Measurements from ENCODE around the gene CADPS. TPM values are rescaled to one million over a fixed set of nuclear protein-coding genes. Genes with fewer than 3 reads are reported as not detected.

Gene CADPS
- total and polyA plus RNA-seq, 2 of the 4 experiments (the other 2 are of a cell fraction): not detected

GRCh38 chr3:62647711-62648110 is 227.5 kb downstream of the CADPS start:
- Histone ChIP-seq H2AK9ac (replicated peaks; ENCODE audit: low read depth, low read length, poor library complexity) (no peak overlapping the region), H4K5ac (ENCODE audit: low read depth, low read length) (no peak overlapping the region), H2BK15ac (ENCODE audit: low read depth, low read length) (no peak overlapping the region), H3K36me3 (ENCODE audit: control insufficient read depth, insufficient read depth, low read length) (no peaks in the 10 kb centered on the region), H3K4me3 (ENCODE audit: insufficient read depth, low read depth, low read length) (no peak overlapping the region), H2BK5ac (ENCODE audit: low read depth, low read length, poor library complexity, severe bottlenecking) (no peak overlapping the region), H3K9me1 (ENCODE audit: insufficient read depth, low read length) (no peaks in the 10 kb centered on the region), H2AFZ (replicated peaks; ENCODE audit: low read length, poor library complexity) (no peak overlapping the region), H3K9me3 (ENCODE audit: control insufficient read depth, insufficient read depth, low read length) (no peaks in the 10 kb centered on the region), H3K56ac (ENCODE audit: extremely low read depth, insufficient read depth, low read length) (no peak overlapping the region), H4K8ac (ENCODE audit: low read depth in 2 of 2, low read length in 2 of 2) (no peak overlapping the region), H3K27ac (ENCODE audit: insufficient read depth, low read length) (no peak overlapping the region), H4K20me1 (ENCODE audit: insufficient read depth, low read length) (no peaks in the 10 kb centered on the region), H3K14ac (replicated peaks; ENCODE audit: low read depth, low read length) (no peak overlapping the region), H4K91ac (ENCODE audit: insufficient read depth, low read depth, low read length) (no peak overlapping the region), H3K27me3 (ENCODE audit: control insufficient read depth, insufficient read depth, low read length) (no peaks in the 10 kb centered on the region; the same call in 1 of the 2 replicates), H2BK120ac (ENCODE audit: low read depth, low read length) (no peak overlapping the region), H3K4me1 (ENCODE audit: control insufficient read depth, insufficient read depth, low read length) (no peaks in the 10 kb centered on the region), H2BK20ac (ENCODE audit: low read depth, low read length) (no peak overlapping the region), H3K23ac (ENCODE audit: low read depth, low read length) (no peak overlapping the region), H3K9ac (ENCODE audit: low read depth, low read length) (no peak overlapping the region), H3K4ac (ENCODE audit: low read depth, low read length) (no peak overlapping the region), H3K4me2 (ENCODE audit: low read depth, low read length) (no peak overlapping the region), H2AK5ac (ENCODE audit: low read depth, low read length) (no peak overlapping the region), H3K79me1 (ENCODE audit: low read depth in 1 of 2, low read length in 2 of 2) (no peaks in the 10 kb centered on the region), H3K18ac (ENCODE audit: low read depth, low read length) (no peak overlapping the region)
- dilution Hi-C loops (cut with HindIII; ENCODE audit: low sequenced_read_pairs, unreplicated experiment) (no loop called here), in situ Hi-C loops (cut with MboI; ENCODE audit: low sequenced_read_pairs) (no loop called here), intact Hi-C loops (cut with micrococcal nuclease) (no loop called here)
- ChIA-PET POLR2A (ENCODE audit: unreplicated experiment) (no interaction called here), CTCF (no interaction called here)
- TF ChIP-seq FOS (IDR thresholded peaks at IDR 0.05; ENCODE audit: low read depth, low read length) (no peak), SMC3 (IDR thresholded peaks at IDR 0.05; ENCODE audit: low read depth, low read length) (no peak), RCOR1 (IDR thresholded peaks at IDR 0.05; ENCODE audit: insufficient replicate concordance, low read length) (no peak), NFE2L2 (IDR thresholded peaks at IDR 0.05; ENCODE audit: low read depth, low read length) (no peak), CHD1 (IDR thresholded peaks at IDR 0.05; ENCODE audit: low read depth, low read length) (no peak), ELK1 (IDR thresholded peaks at IDR 0.05; ENCODE audit: borderline replicate concordance, low read depth, low read length) (no peak), CEBPB (IDR thresholded peaks at IDR 0.05; ENCODE audit: low read depth, low read length) (no peak), POLR2A (IDR thresholded peaks at IDR 0.05; ENCODE audit: low read depth, low read length) (no peak), BHLHE40 (IDR thresholded peaks at IDR 0.05; ENCODE audit: low read depth, low read length) (no peak), CTCF (conservative IDR thresholded peaks at IDR 0.05; ENCODE audit: low read depth, low read length) (no peak), RAD21 (IDR thresholded peaks at IDR 0.05; ENCODE audit: low read length) (no peak), MAZ (IDR thresholded peaks at IDR 0.05; ENCODE audit: borderline replicate concordance, low read depth, low read length) (no peak), MAFK (IDR thresholded peaks at IDR 0.05; ENCODE audit: low read depth, low read length) (no peak), MXI1 (IDR thresholded peaks at IDR 0.05; ENCODE audit: borderline replicate concordance, low read depth, low read length) (no peak)
- TF ChIP-seq, protein P1, sequence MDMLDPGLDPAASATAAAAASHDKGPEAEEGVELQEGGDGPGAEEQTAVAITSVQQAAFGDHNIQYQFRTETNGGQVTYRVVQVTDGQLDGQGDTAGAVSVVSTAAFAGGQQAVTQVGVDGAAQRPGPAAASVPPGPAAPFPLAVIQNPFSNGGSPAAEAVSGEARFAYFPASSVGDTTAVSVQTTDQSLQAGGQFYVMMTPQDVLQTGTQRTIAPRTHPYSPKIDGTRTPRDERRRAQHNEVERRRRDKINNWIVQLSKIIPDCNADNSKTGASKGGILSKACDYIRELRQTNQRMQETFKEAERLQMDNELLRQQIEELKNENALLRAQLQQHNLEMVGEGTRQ (IDR thresholded peaks at IDR 0.05; ENCODE audit: low read depth, low read length): no peak
- ATAC-seq (ENCODE audit: low read depth): no peak
- BruUV-seq (replicated peaks): no TSS peak
- no peak for DNase-seq
- WGBS, 2 experiments (ENCODE audit: extremely low coverage in 2 of 2, insufficient read length in 1 of 2): no CpG with 5 or more reads among the region's 1 CpG
